Transverse colon (tissue), 4 donors: Measurements from ENCODE around the gene LKAAEAR1.

Experiments used
- EP300 ChIP-seq: sonication (generic); formaldehyde crosslinking; IDR thresholded peaks from one replicate; pipeline ENCODE4 v1.6.1; 2017; ENCODE audit warnings: antibody characterized with exemption, low read depth
- POLR2A ChIP-seq: fragments of 450-650 bp; IDR thresholded peaks from one replicate; pipeline ENCODE4 v1.6.1; 2016; ENCODE audit warnings: antibody characterized with exemption, mild to moderate bottlenecking, moderate library complexity
- POLR2AphosphoS5 ChIP-seq, 3 donors: sonication (generic); formaldehyde crosslinking; IDR thresholded peaks; one replicate each; pipeline ENCODE4 v1.6.1; 2016; ENCODE audit warnings: antibody characterized with exemption in 3 of 3
- TF ChIP-seq, protein P1 (sequence below), 5 experiments: fragments of 200-600 bp in 3 of 5; fragments of 450-650 bp in 2 of 5; sonication (generic) in 3 of 5; IDR thresholded peaks; 1 replicate in 2 of 5; 2 replicates in 3 of 5; pipeline ENCODE4 v1.5.1; 2016 to 2017; ENCODE audit warnings: antibody characterized with exemption in 5 of 5, inconsistent platforms in 3 of 5, mild to moderate bottlenecking in 2 of 5, moderate library complexity in 1 of 5

DNA sequence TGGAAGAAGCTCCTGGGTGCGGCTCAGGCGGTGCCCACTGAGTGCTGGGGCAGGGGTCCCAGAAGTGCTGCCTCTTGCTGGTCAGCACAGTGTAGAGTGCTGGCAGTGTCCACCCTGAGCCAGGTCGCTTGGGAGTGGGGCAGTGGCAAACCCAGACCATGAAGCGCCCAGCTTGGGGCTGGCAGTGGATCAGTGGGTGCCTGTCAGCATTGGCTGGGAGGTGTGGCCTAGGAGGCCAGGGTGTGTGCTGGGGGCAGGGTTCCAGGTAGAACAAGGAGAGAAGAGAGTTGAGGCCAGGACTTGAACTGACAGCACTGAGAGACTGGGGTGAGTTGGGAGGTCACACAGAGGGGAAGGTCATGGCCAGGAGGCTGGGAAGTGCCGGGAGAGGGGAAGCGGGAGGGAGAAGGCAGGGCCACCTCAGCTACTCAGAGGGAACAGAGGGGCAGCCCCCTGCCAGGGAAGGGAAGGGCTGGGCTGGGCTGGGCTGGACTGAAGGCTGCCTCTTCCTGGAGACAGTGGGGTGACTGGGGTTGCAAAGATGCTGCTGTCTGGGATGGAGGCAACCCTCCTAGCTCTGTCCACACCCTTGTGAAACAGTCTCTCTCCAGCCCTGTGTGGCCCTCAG is 17.1 kb downstream of the LKAAEAR1 start:
- TF ChIP-seq POLR2AphosphoS5 (IDR thresholded peaks at IDR 0.05) = no peak
- TF ChIP-seq, protein P1, sequence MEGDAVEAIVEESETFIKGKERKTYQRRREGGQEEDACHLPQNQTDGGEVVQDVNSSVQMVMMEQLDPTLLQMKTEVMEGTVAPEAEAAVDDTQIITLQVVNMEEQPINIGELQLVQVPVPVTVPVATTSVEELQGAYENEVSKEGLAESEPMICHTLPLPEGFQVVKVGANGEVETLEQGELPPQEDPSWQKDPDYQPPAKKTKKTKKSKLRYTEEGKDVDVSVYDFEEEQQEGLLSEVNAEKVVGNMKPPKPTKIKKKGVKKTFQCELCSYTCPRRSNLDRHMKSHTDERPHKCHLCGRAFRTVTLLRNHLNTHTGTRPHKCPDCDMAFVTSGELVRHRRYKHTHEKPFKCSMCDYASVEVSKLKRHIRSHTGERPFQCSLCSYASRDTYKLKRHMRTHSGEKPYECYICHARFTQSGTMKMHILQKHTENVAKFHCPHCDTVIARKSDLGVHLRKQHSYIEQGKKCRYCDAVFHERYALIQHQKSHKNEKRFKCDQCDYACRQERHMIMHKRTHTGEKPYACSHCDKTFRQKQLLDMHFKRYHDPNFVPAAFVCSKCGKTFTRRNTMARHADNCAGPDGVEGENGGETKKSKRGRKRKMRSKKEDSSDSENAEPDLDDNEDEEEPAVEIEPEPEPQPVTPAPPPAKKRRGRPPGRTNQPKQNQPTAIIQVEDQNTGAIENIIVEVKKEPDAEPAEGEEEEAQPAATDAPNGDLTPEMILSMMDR (IDR thresholded peaks at IDR 0.05) = no peak
- TF ChIP-seq POLR2A = no peak
- TF ChIP-seq EP300 = no peak
